Renal cortex interstitium (tissue), 15 donors: ENCODE results near the gene TNNI3K. TPM values are rescaled to one million over a fixed set of nuclear protein-coding genes. Genes with fewer than 3 reads are reported as not detected.
A peak's percentile ranks its signal among the peaks of the same experiment; 100 is the strongest.
"Not testable (repeated sequence)": the region's sequence is repeated elsewhere in the genome, so short reads cannot be mapped to it uniquely, and the experiment has no call there.

Experiments used
- DNase-seq, 11 donors: peaks; one replicate each; pipeline ENCODE4 v3.0.0-alpha.2; 2013; ENCODE audit warnings: low read depth in 9 of 11, low spot score in 4 of 11; ENCODE audit errors: extremely low read depth in 1 of 11
- long read RNA-seq, 16 experiments: transcript quantifications; one replicate each; lab custom pipeline, GENCODE V29; 2026
- polyA plus RNA-seq, 3 donors: library from polyadenylated mRNA; unstranded; fragments of 120-200 nt; gene quantifications; one replicate each; pipeline ENCODE4 v1.2.1, GENCODE V29; 2013; ENCODE audit not compliant: insufficient read length in 3 of 3

TNNI3K gene
- 1 to 10 TPM; 1.1 to 2.7 (median 1.5) TPM for polyA plus RNA-seq
- long read RNA-seq, donor 1, result 0 reads
- long read RNA-seq, donor 2, result 0 reads
- long read RNA-seq, donor 3, result 0 reads
- long read RNA-seq, donor 4, partial matches to known transcripts, result 0 of 1 reads
- long read RNA-seq, donor 4, other reads (novel, unspliced or antisense), result 0 of 1 reads
- long read RNA-seq, donor 5, result 0 reads
- long read RNA-seq, donor 6, result 0 reads
- long read RNA-seq, donor 7, result 0 reads
- long read RNA-seq, donor 8, result 0 reads
- long read RNA-seq, donor 9, result 0 reads
- long read RNA-seq, donor 10, result 0 reads
- long read RNA-seq, donor 11, result 0 reads
- long read RNA-seq, donor 12, result 0 reads
- long read RNA-seq, donor 13, result 0 reads
- long read RNA-seq, donor 14, result 0 reads
- long read RNA-seq, donor 15, result 0 reads
- long read RNA-seq, donor 16, result 0 reads

DNA sequence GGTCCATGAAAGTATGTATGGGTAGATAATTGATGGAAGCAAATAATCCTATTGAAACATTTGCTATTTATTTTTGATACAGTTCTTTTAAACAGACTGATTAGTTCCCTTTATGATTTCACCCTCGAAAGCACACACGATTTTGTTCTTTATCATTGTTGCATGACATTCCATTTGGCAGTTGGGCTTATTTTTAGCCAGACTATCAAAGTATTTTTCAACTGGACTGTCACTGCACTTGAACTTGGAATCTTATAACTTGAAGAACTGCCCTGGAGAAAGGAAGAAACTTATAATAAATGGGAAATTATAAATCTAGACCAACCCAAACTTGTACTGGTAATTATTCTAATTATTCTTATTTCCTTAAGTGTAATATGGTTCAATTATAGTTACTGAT lies at the start of gene TNNI3K:
Gene TNNI3K, plus strand, starts transcription at position 235 of the 400 bp plus-strand sequence. Its CDS starts 65 bp downstream, at position 300.
- no peak for DNase-seq

- no peak for DNase-seq
Measured at GRCh38 chr1:74193908-74194307, 41.3 kb upstream of the TNNI3K start.

- DNase-seq, result no peak
Measured at GRCh38 chr1:74195339-74195738, 39.8 kb upstream of the TNNI3K start.

DNA sequence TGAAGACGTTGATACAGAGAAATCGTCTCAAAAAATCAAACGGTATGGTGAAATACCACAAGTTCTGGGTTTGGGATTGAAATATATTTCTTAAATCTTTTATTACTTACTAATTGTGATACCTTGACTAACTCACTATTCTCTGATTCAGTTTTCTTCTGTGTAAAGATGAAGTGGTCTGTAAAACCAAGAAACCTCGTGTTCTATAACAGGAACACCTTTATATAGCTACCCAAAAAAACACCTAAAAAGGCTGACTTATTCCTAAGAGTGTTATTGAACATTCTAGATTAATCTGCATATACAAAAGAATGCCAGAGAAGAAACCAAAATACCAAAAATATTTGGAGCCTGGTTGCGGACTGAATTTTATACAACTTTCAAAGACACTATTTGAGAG lies 37.9 kb upstream of the TNNI3K start:
- DNase-seq, result no peak

GRCh38 chr1:74197657-74198552 lies 37.3 kb upstream of the TNNI3K start, which contains the start of the genes FPGT and LRRIQ3:
FPGT (plus strand) TSS chr1:74198242; CDS start chr1:74198279, 37 bp downstream.
LRRIQ3 (minus strand) TSS chr1:74198176; CDS start chr1:74183684, 14,492 bp downstream.
- DNase-seq, result peak; percentile 89 to 96 (median 94)

- DNase-seq, result no peak
Measured at GRCh38 chr1:74199504-74199903, 35.7 kb upstream of the TNNI3K start.

GRCh38 chr1:74205266-74205665 lies 29.9 kb upstream of the TNNI3K start:
- DNase-seq, result no peak

DNA sequence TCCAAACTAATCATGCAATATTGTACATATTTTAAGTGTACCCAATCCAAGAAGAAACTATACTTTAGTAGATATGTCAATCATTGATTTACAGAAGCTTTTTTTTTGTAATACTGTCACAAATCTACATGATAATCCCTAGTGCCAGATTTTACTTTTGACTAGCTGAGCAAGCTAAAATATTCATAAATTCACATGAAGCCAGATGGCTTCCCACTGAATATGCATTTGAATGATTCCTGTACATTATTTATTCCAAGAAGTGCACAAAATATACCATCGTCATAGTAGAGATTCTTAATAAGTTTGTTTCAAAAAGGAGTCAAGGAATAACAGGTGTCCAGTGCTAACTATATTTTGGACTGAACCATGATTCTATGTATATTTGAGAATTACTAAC lies 20.0 kb upstream of the TNNI3K start:
- DNase-seq, result no peak

- DNase-seq, result no peak
Measured at GRCh38 chr1:74222701-74223100, 12.5 kb upstream of the TNNI3K start.

DNA sequence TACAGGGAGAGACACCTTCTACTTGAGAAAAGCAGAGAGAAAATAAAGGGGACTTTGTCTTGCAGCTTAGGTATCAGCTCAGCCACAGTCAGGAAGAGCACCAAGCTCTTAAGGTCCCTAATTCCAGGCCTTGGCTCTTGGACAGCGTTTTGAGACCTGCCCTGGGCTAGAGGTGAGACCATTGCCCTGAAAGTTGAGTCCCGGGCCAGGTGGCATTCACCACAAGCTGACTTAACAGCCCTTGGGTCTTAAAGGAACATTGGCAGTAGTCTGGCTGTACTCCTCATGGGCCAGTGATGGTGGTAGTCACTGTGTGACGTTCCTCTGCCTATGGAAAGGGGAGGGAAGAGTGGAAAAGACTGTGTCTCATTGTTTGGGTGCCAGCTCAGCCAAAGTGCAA lies 11.7 kb upstream of the TNNI3K start:
- no peak for DNase-seq

- no peak for DNase-seq
Measured at GRCh38 chr1:74236440-74236839, 1.3 kb downstream of the TNNI3K start.

DNA sequence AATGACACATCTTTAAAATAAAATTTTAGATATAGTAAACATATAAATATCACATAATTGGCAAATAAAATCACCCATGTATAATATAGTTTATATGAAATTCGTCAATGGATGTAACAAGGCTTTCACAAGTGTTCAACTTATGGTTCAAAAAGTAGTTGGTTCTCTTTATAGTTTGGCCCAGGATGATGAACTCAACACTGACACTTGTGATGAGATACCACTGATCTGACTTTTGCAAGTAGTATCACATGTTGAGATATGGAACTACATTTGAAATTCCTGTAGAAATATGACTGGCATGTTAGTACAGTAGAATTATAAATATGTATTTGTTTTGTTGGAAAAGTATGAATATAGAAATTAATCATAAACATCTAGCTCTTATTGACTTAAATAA lies 1.8 kb downstream of the TNNI3K start:
- DNase-seq, result no peak

GRCh38 chr1:74237787-74238186 lies 2.6 kb downstream of the TNNI3K start:
- DNase-seq, result no peak

- no peak for DNase-seq
Measured at GRCh38 chr1:74245168-74245772, 10.1 kb downstream of the TNNI3K start.

GRCh38 chr1:74246315-74246714 lies 11.1 kb downstream of the TNNI3K start:
- no peak for DNase-seq

DNA sequence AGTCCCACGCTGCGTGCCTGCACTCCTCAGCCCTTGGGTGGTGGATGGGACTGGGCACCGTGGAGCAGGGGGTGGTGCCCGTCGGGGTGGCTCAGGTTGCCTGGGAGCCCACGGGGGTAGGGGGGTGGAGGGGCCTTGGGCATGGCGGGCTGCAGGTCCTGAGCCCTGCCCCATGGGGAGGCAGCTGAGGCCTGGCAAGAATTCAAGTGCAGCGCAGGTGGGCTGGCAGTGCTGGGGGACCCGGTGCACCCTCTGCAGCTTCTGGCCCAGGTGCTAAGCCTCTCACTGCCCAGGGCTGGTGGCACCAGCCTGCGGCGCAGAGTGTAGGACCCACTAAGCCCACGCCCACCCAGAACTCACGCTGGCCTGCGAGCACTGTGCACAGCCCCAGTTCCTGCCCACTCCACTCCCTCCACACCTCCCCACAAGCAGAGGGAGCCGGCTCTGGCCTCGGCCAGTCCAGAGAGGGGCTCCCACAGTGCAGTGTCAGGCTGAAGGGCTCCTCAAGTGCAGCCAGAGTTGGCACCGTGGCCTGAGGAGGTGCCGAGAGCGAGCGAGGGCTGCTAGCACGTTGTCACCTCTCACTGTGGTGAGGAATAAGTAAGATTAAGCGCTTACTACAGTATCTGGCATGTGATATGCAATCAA lies 12.8 kb downstream of the TNNI3K start:
- DNase-seq, result no peak

DNA sequence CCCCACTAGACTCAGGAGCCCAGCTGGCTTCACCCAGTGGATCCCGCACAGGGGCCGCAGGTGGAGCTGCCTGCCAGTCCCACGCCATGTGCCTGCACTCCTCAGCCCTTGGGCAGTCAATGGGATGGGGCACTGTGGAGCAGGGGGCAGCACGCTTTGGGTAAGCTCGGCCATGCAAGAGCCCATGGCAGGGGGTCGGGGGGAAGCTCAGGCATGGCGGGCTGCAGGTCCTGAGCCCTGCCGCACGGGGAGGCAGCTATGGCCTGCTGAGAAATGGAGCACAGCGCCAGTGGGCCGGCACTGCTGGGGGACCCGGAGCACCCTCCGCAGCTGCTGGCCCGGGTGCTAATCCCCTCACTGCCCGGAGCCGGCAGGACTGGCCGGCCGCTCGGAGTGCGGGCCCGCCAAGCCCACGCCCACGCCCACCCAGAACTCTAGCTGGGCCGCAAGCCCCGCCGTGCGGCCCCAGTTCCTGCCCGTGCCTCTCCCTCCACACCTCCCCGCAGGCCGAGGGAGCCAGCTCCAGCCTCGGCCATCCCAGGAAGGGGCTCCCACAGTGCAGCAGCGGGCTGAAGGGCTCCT lies 18.1 kb downstream of the TNNI3K start:
- DNase-seq, result not testable (repeated sequence)

GRCh38 chr1:74266001-74266400 lies 30.8 kb downstream of the TNNI3K start:
- DNase-seq, result no peak

DNA sequence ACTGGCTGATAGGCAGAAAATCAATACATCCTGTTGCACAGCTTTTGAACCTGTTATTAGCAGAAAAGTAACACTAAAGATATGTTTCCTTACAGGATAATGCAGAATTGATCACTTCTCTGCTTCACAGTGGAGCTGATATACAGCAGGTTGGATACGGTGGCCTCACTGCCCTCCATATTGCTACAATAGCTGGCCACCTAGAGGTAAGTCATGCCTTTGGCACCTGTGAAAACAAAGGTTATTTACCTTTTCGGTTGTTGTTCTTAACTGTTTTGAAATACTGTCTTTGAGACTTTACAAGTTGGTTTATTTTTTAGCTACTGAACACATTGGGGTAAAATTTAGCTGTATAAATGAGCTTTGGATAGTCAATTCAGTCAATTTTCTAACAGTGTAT lies 36.3 kb downstream of the TNNI3K start:
- DNase-seq, result no peak
